Peyer's patch (tissue), 4 donors: ENCODE data around the gene KDM6A.

Experiments
- POLR2A ChIP-seq, 2 donors: fragments of 450-650 bp; IDR thresholded peaks; one replicate each; pipeline ENCODE4 v1.5.1; 2017; ENCODE audit warnings: antibody characterized with exemption in 2 of 2, mild to moderate bottlenecking in 2 of 2, moderate library complexity in 2 of 2
- TF ChIP-seq, protein P1 (sequence below), 6 experiments: fragments of 450-650 bp in 4 of 6; fragments of 200-600 bp in 2 of 6; sonication (generic) in 1 of 6; IDR thresholded peaks; one replicate each; pipeline ENCODE4 v1.5.1; 2017 to 2019; ENCODE audit warnings: antibody characterized with exemption in 6 of 6, mild to moderate bottlenecking in 3 of 6, moderate library complexity in 1 of 6

DNA sequence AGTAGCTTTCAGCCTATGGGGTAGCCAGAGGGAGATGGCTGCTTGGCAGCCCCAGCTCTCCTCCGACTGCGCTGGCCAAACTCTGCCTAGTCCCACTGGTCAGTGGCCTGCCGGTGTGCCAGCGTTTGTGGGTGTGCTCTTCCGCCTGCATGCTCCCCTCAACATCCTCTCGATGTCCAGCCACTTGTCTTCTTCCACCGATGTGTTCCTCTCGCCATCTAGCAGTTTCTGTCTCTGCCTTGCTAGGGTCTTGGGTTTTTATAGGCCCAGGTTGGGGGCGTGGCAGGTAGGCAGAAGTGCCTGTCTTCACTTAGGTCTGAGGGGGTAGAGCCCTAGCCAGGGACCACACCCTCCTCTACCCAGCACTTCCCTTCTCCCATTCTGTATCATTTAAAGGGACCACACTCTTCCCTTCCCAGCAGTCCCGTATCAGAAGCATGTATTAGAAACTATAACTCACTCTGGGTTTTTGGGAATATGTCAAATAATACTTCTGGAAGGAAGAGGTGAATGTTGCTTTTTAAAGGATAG lies 124.4 kb downstream of the KDM6A start:
- TF ChIP-seq, protein P1, sequence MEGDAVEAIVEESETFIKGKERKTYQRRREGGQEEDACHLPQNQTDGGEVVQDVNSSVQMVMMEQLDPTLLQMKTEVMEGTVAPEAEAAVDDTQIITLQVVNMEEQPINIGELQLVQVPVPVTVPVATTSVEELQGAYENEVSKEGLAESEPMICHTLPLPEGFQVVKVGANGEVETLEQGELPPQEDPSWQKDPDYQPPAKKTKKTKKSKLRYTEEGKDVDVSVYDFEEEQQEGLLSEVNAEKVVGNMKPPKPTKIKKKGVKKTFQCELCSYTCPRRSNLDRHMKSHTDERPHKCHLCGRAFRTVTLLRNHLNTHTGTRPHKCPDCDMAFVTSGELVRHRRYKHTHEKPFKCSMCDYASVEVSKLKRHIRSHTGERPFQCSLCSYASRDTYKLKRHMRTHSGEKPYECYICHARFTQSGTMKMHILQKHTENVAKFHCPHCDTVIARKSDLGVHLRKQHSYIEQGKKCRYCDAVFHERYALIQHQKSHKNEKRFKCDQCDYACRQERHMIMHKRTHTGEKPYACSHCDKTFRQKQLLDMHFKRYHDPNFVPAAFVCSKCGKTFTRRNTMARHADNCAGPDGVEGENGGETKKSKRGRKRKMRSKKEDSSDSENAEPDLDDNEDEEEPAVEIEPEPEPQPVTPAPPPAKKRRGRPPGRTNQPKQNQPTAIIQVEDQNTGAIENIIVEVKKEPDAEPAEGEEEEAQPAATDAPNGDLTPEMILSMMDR (IDR thresholded peaks at IDR 0.05) = no peak
- TF ChIP-seq POLR2A (IDR thresholded peaks at IDR 0.05) = no peak
